HepG2 (cell line): Measurements from ENCODE around the gene CCDC8. TPM values are rescaled to one million over a fixed set of nuclear protein-coding genes. Genes with fewer than 3 reads are reported as not detected.
A peak's percentile ranks its signal among the peaks of the same experiment; 100 is the strongest.

Experiments used
- AGO2 ChIP-seq: fragments of 200-400 bp; formaldehyde crosslinking; optimal IDR thresholded peaks from 2 replicates; pipeline ENCODE3; 2017; ENCODE audit warnings: mild to moderate bottlenecking, low read depth, low read length, moderate library complexity
- ARID2 ChIP-seq: sonication (generic); formaldehyde crosslinking; IDR thresholded peaks from 2 replicates; pipeline ENCODE4 v1.8.1; 2022; ENCODE audit warnings: mild to moderate bottlenecking, missing genetic modification reagents, borderline replicate concordance
- GPBP1L1 ChIP-seq: sonication (generic); formaldehyde crosslinking; IDR thresholded peaks from 2 replicates; pipeline ENCODE4 v1.5.0; 2020; ENCODE audit warnings: mild to moderate bottlenecking, missing genetic modification reagents
- HDAC6 ChIP-seq: fragments of 200-600 bp; sonication (generic); IDR thresholded peaks from 2 replicates; pipeline ENCODE4 v1.7.0; 2017; ENCODE audit warnings: mild to moderate bottlenecking, antibody characterized with exemption, low read length, low read depth
- HIVEP1 ChIP-seq: sonication (generic); formaldehyde crosslinking; IDR thresholded peaks from 2 replicates; pipeline ENCODE4 v1.4.0; 2020; ENCODE audit warnings: mild to moderate bottlenecking, missing genetic modification reagents
- JDP2 ChIP-seq: sonication (generic); formaldehyde crosslinking; IDR thresholded peaks from 2 replicates; pipeline ENCODE4 v1.8.1; 2022; ENCODE audit warnings: missing genetic modification reagents, borderline replicate concordance
- MBD4 ChIP-seq: IDR thresholded peaks from 2 replicates; pipeline ENCODE4 v1.6.1; 2012; ENCODE audit warnings: low read length, inconsistent platforms, borderline replicate concordance
- NFYB ChIP-seq: sonication (generic); formaldehyde crosslinking; IDR thresholded peaks from 2 replicates; pipeline ENCODE4 v1.4.0; 2020; ENCODE audit warnings: missing genetic modification reagents
- RFX3 ChIP-seq: IDR thresholded peaks from 2 replicates; pipeline ENCODE4 v1.6.1; 2016; ENCODE audit warnings: missing biosample characterization, missing genetic modification reagents
- SAP130 ChIP-seq: IDR thresholded peaks from 2 replicates; pipeline ENCODE4 v1.6.1; 2016; ENCODE audit warnings: low read depth
- SP140L ChIP-seq: sonication (generic); formaldehyde crosslinking; IDR thresholded peaks from 2 replicates; pipeline ENCODE4 v1.4.0; 2020; ENCODE audit warnings: missing genetic modification reagents, borderline replicate concordance
- SRSF1 ChIP-seq: fragments of 200-400 bp; formaldehyde crosslinking; optimal IDR thresholded peaks from 2 replicates; pipeline ENCODE3; 2017; ENCODE audit warnings: mild to moderate bottlenecking, low read depth, low read length, moderate library complexity
- TOE1 ChIP-seq: sonication (generic); formaldehyde crosslinking; IDR thresholded peaks from 2 replicates; pipeline ENCODE4 v1.4.0; 2020; ENCODE audit warnings: mild to moderate bottlenecking, missing genetic modification reagents
- ZBTB21 ChIP-seq: sonication (generic); formaldehyde crosslinking; IDR thresholded peaks from 2 replicates; pipeline ENCODE4 v1.4.0; 2020; ENCODE audit warnings: missing genetic modification reagents
- ZBTB42 ChIP-seq: sonication (generic); formaldehyde crosslinking; IDR thresholded peaks from 2 replicates; pipeline ENCODE4 v1.5.0; 2020; ENCODE audit warnings: mild to moderate bottlenecking, missing genetic modification reagents
- ZC3H13 ChIP-seq: sonication (generic); formaldehyde crosslinking; IDR thresholded peaks from 2 replicates; pipeline ENCODE4 v1.8.1; 2023; ENCODE audit warnings: mild to moderate bottlenecking, missing genetic modification reagents, moderate library complexity
- ZMYM4 ChIP-seq: sonication (generic); formaldehyde crosslinking; IDR thresholded peaks from 2 replicates; pipeline ENCODE4 v1.8.1; 2023; ENCODE audit warnings: mild to moderate bottlenecking, missing genetic modification reagents
- ZNF136 ChIP-seq: sonication (generic); formaldehyde crosslinking; IDR thresholded peaks from 2 replicates; pipeline ENCODE4 v1.8.1; 2022; ENCODE audit warnings: low read depth, mild to moderate bottlenecking, moderate library complexity, missing genetic modification reagents
- ZNF207 ChIP-seq: fragments of 450-650 bp; IDR thresholded peaks from 2 replicates; pipeline ENCODE4 v1.6.1; 2016; ENCODE audit warnings: antibody characterized with exemption, borderline replicate concordance
- ZNF547 ChIP-seq: sonication (generic); formaldehyde crosslinking; IDR thresholded peaks from 2 replicates; pipeline ENCODE4 v1.5.1; 2020; ENCODE audit warnings: mild to moderate bottlenecking, missing genetic modification reagents
- ZNF614 ChIP-seq: IDR thresholded peaks from 2 replicates; pipeline ENCODE4 v1.6.1; 2018; ENCODE audit warnings: missing biosample characterization, missing genetic modification reagents, inconsistent platforms, borderline replicate concordance
- ZNF687 ChIP-seq: sonication (generic); formaldehyde crosslinking; IDR thresholded peaks from 2 replicates; pipeline ENCODE4 v1.5.1; 2020; ENCODE audit warnings: mild to moderate bottlenecking, missing genetic modification reagents, moderate library complexity
- polyA plus RNA-seq, 8 experiments: library from polyadenylated mRNA; depleted of rRNA in 3 of 8; stranded (reverse) in 7 of 8; unstranded in 1 of 8; fragments of >200 nt; fragmentation: Illumina TruSeq in 4 of 8; extraction: Trizol in 4 of 8; gene quantifications; 2 replicates each; pipeline versions ENCODE4 v1.2.1 to v1.2.3, GENCODE V29; 2011 to 2016; ENCODE audit warnings: low read depth in 4 of 8, missing spikeins in 1 of 8, mixed read lengths in 1 of 8; ENCODE audit not compliant: insufficient read depth in 1 of 8
- total RNA-seq, 5 experiments: library from RNA; depleted of rRNA; stranded (reverse); fragments of >200 nt; fragmentation: Illumina TruSeq; extraction: Trizol; gene quantifications; 2 replicates each; pipeline ENCODE4 v1.2.3, GENCODE V29; 2016; ENCODE audit warnings: low read depth in 1 of 5
- TF ChIP-seq, protein P1 (sequence below): sonication (generic); formaldehyde crosslinking; IDR thresholded peaks from 2 replicates; pipeline ENCODE4 v1.4.0; 2020; ENCODE audit warnings: missing genetic modification reagents

The CCDC8 gene
- total and polyA plus RNA-seq, 2 of the 13 experiments (the other 11 are each of a cell fraction or from before 2014, with no cell fraction given) = 0.04 TPM; not detected in 1

- TF ChIP-seq ZNF687 (CRISPR knock-in tag) (peak; percentile 52), AGO2 (no peak), ZC3H13 (no peak), ZNF547 (CRISPR knock-in tag) (no peak), SAP130 (peak; percentile 47; the same call in 1 of the 2 replicates), ZMYM4 (no peak), ZBTB42 (CRISPR knock-in tag) (no peak), ZNF614 (no peak), ZNF207 (no peak), ZNF136 (CRISPR knock-in tag) (no peak), NFYB (CRISPR knock-in tag) (no peak), JDP2 (CRISPR knock-in tag) (no peak), GPBP1L1 (CRISPR knock-in tag) (no peak), RFX3 (CRISPR knock-in tag) (peak; percentile 96), TOE1 (CRISPR knock-in tag) (no peak), ZBTB21 (CRISPR knock-in tag) (no peak), HIVEP1 (CRISPR knock-in tag) (no peak), ARID2 (CRISPR knock-in tag) (no peak), MBD4 (no peak), HDAC6 (no peak), SRSF1 (no peak), SP140L (CRISPR knock-in tag) (no peak)
- TF ChIP-seq, protein P1, sequence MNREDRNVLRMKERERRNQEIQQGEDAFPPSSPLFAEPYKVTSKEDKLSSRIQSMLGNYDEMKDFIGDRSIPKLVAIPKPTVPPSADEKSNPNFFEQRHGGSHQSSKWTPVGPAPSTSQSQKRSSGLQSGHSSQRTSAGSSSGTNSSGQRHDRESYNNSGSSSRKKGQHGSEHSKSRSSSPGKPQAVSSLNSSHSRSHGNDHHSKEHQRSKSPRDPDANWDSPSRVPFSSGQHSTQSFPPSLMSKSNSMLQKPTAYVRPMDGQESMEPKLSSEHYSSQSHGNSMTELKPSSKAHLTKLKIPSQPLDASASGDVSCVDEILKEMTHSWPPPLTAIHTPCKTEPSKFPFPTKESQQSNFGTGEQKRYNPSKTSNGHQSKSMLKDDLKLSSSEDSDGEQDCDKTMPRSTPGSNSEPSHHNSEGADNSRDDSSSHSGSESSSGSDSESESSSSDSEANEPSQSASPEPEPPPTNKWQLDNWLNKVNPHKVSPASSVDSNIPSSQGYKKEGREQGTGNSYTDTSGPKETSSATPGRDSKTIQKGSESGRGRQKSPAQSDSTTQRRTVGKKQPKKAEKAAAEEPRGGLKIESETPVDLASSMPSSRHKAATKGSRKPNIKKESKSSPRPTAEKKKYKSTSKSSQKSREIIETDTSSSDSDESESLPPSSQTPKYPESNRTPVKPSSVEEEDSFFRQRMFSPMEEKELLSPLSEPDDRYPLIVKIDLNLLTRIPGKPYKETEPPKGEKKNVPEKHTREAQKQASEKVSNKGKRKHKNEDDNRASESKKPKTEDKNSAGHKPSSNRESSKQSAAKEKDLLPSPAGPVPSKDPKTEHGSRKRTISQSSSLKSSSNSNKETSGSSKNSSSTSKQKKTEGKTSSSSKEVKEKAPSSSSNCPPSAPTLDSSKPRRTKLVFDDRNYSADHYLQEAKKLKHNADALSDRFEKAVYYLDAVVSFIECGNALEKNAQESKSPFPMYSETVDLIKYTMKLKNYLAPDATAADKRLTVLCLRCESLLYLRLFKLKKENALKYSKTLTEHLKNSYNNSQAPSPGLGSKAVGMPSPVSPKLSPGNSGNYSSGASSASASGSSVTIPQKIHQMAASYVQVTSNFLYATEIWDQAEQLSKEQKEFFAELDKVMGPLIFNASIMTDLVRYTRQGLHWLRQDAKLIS (CRISPR knock-in tag) = no peak
Observed at GRCh38 chr19:46426506-46427162, 13.3 kb upstream of the CCDC8 start (continued).
